Activated CD4-positive, alpha-beta T cell treated with anti-CD3 and anti-CD28 coated beads for 1 hour (primary cell): Measurements from ENCODE around the gene FASTK.
"Not testable (repeated sequence)": the region's sequence is repeated elsewhere in the genome, so short reads cannot be mapped to it uniquely, and the experiment has no call there.

Source experiments
- DNase-seq: peaks from one replicate; pipeline ENCODE4 v3.0.0-alpha.2; 2020

FASTK gene

DNA sequence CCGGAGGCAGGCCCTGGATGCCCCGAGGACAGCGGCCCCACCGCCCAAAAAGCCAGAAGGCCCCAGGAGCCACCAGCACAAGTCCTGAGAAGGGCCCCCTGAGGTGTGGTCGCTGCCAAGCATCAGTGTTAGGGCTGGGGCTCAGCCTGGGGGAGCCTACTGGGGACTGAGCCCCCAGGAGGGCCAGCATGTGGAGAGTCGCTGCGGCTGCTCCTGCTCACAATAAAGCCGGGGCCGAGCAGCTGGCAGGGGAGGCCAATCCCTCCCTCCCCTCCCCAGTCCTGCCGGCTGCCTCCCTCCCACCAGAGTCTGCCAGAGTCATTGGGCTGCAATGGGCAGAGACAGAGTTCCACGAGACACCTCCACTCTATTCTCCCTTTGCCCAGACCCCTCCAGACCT lies 35.3 kb downstream of the FASTK start:
- DNase-seq = no peak

DNA sequence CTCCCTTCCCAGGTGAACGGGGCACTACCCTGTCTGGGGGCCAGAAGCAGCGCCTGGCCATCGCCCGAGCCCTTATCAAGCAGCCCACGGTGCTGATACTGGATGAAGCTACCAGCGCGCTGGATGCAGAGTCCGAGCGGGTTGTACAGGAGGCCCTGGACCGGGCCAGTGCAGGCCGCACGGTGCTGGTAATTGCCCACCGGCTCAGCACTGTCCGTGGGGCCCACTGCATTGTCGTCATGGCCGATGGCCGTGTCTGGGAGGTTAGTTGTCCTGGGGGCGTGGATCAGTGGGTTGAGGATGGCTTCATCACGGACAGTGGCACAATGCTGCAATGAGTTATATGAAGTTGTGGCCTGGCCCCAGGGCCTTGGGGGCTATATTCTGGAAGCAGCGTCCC lies 36.6 kb downstream of the FASTK start:
- DNase-seq = no peak

DNA sequence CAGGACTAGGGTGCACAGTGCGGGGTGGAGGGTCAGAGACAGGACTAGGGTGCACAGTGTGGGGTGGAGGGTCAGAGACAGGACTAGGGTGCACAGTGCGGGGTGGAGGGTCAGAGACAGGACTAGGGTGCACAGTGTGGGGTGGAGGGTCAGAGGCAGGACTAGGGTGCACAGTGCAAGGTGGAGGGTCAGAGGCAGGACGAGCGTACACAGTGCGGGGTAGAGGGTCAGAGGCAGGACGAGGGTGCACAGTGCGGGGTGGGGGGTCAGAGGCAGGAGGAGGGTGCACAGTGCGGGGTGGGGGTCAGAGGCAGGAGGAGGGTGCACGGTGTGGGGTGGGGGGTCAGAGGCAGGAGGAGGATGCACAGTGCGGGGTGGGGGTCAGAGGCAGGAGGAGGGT lies 37.2 kb downstream of the FASTK start:
- not testable (repeated sequence) for DNase-seq

DNA sequence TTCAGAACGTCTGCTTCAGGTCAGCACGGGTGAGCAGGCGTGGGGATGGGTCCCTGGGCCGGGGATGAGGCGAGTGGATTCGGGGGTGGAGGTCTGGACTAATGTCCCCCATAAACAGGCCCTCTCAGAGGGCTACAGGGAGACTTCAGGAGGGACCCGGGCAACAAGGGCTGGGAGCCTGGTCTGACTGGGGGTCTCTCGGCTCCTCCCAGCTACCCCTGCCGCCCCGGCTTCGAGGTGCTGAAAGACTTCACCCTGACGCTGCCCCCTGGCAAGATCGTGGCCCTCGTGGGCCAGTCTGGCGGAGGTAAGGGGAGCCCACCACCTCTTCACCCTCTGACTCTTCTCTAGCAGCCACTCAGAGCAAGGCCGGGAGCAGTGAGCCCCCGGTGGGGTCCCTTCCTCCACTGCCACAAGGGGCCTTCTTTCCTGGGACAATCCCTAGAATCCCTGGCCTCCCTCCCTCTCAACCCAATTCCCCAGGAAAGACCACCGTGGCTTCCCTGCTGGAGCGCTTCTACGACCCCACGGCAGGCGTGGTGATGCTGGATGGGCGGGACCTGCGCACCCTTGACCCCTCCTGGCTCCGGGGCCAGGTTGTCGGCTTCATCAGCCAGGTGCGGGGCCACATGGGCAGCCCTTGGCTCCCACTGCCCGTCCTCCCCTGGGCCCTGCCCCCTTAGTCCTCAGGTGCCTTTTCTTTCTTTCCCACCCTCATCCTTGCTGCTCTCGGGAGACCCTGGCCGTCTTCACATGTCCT lies 39.8 kb downstream of the FASTK start:
- DNase-seq = no peak

- DNase-seq = no peak
Measured at GRCh38 chr7:151039850-151040548, 40.6 kb downstream of the FASTK start.

DNA sequence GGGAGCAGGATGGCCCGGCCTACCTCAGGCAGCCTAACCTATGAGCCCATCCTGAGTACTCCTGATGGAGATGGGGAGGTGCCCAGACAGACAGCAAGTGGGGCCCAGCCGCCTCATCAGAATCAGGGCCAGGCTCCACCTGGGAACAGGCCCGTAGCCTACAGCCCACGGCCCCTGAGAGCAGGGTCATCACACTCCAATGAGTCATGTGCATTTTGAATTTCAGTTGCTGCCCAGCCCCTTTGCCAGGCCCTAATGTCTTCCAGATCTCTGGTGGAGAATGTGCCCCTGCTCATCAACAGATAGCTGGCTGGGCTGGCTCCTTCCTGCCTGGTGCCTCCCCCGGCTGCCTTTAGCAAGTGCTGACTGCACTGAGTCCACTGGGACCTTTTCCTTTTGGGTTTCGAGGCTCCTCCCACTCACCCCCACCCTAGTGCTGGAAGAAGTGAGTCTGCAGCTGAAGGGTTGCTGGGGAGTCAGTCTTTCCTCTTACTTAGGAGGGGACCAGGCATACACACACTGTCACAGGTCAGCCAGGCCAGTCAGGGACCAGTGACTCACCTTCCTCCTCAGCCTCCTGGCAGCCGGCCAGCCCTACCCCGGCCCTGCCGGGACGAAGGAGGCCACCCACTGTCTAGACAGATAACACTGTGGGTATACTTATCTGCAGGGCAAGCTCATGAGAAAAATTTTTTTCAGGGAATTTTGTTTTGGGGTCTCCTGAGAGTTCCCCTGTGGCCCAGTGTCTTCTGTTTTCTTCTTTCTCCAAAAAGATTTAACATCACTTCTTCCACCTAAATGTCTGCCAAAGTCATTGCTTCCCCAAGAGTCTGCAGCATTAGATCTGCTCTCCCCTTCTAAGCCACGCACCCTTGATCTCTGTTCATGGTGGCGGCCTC lies 41.4 kb downstream of the FASTK start:
- peak; percentile 46 for DNase-seq

DNA sequence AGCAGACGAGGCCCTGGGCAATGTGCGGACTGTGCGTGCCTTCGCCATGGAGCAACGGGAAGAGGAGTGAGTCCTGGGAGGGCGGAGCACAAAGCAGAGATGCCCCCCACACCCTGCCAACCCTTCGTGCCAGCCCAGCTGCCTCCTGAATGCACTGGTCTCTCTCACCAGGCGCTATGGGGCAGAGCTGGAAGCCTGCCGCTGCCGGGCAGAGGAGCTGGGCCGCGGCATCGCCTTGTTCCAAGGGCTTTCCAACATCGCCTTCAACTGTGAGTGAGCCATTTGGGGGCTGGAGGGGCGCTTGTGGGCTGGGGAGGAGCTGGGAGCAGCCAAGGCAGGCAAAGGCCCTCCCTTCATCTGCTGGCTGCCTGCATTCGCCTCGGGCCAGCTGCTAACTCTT lies 44.7 kb downstream of the FASTK start:
- DNase-seq = no peak

DNA sequence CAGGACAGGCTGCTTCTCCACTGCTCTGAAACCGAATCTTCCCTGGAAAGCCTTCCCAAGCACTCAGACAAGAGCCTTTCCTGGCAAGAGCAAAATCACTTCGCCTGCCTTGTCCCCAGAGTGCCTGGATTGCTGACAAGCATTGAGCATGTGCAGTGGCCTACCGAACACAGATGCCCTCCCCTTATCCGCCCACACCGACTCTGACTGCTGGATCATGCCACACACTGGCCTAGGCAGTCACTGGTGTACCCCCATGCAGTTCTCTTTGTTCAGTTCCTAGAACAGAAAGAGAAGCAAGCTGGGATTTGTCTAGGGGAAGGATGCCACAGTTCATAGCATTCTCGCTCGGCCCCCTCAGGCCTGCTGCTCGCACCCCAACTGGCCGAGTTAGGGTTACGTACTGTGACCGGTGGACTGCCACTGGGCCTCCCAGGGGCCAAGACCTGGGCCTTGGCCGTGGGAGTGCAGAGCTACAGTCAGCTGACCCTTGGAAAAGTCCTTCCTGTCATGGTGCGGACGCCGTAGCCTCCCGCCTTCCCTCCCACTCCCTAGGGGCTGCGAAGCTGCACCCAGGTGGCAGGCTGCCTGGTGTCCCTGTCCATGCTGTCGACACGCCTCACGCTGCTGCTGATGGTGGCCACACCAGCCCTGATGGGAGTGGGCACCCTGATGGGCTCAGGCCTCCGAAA lies 45.4 kb downstream of the FASTK start:
- DNase-seq = no peak

DNA sequence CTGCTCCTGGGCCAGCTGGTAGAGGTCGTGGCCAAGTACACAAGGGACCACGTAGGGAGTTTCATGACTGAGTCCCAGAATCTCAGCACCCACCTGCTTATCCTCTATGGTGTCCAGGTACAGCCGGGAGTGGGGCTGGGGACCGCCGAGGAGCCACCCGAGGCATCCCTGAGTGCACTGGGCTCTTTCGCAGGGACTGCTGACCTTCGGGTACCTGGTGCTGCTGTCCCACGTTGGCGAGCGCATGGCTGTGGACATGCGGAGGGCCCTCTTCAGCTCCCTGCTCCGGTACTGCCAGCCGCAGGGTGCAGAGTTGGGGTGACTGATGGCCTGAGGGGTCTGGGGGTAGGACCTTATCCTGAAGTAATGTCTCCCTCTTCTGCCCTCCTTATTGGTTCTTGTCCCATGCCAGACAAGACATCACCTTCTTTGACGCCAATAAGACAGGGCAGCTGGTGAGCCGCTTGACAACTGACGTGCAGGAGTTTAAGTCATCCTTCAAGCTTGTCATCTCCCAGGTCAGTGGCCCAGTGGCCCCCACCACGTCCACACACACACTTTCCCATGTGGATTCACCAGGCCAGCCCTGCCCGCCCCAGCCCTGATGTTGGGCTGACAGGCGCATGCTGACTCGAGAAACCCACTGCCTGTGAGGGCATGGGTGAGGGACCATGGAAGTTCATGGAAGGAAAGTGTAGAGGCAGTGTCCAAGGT lies 46.1 kb downstream of the FASTK start:
- DNase-seq = no peak

- no peak for DNase-seq
Measured at GRCh38 chr7:151033864-151034249, 46.8 kb downstream of the FASTK start.

- no peak for DNase-seq
Measured at GRCh38 chr7:151032936-151033863, 47.4 kb downstream of the FASTK start.

- no peak for DNase-seq
Measured at GRCh38 chr7:151031011-151031410, 49.6 kb downstream of the FASTK start.

DNA sequence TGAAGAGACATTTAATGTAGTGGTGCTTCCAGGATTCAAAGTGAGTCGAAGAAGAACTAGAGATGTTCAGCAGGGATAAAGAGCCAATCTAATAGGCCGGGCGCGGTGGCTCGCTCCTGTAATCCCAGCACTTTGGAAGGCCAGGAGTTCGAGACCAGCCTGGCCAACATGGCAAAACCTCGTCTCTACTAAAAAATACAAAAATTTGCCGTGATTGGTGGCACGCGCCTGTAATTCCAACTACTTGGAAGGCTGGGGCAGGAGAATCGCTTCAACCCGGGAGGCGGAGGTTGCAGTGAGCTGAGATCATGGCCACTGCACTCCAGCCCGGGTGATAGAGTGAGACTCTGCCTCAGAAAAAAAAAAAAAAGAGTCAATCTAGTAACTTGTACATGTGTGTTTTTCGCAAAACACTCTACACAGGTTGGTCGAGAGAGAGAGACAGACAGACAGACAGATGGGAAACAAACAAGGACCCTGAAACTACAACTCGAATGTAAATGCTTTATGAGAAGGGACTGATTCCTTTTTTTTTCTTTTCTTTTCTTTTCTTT lies 51.6 kb downstream of the FASTK start:
- DNase-seq = no peak

- DNase-seq = peak; percentile 96
Measured at GRCh38 chr7:151028131-151028947, 52.3 kb downstream of the FASTK start, which contains the start of gene ABCB8. ABCB8 (plus strand) TSS chr7:151028450; CDS start chr7:151028516, 66 bp downstream.

DNA sequence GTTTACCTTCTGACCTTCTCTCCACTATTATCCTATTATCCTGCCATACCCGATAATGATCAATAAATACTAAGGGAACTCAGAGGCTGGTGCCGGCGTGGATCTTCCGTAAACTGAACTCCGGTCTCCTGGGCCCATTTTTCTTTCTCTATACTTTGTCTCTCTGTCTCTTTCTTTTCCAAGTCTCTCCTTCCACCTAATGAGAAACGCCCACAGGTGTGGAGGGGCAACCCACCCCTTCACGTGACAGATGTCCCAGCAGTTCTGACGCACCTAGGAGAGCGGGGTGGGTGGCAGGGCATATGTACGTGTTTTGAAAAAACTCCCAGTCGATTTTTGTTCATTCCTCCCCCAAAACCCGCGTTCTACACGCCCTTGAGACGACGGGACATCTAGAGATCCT lies 52.9 kb downstream of the FASTK start:
- not testable (repeated sequence) for DNase-seq

- DNase-seq = not testable (repeated sequence)
Measured at GRCh38 chr7:151026771-151027727, 53.6 kb downstream of the FASTK start.
